HEK293 (cell line): ENCODE results near the gene ARPC1B.

Experiments
- CTCF ChIA-PET: fragments of 350-600 bp; formaldehyde crosslinking; extraction: SDS; loops from one replicate; lab custom pipeline; 2021; ENCODE audit warnings: antibody characterized with exemption; lab: Yijun Ruan, JAX
- POLR2A ChIA-PET: fragments of 300-600 bp; formaldehyde crosslinking; extraction: SDS; loops from one replicate; lab custom pipeline; 2020; ENCODE audit warnings: antibody characterized with exemption, inconsistent platforms; lab: Yijun Ruan, JAX
- H3K27ac ChIP-seq: fragments of 200-500 bp; sonication (Bioruptor generic); 2 replicates; pipeline ENCODE4 v1.5.1; 2014; ENCODE audit warnings: low read depth, low read length, control low read depth, inconsistent platforms; ENCODE audit errors: extremely low read depth
- H3K36me3 ChIP-seq, 2 experiments: fragments of 200-500 bp in 1 of 2; sonication (Bioruptor generic) in 1 of 2; 1 replicate in 1 of 2; 2 replicates in 1 of 2; pipeline ENCODE4 v1.5.1; 2014 to 2017; ENCODE audit warnings: inconsistent platforms in 2 of 2, low read length in 2 of 2; ENCODE audit not compliant: control insufficient read depth in 2 of 2, insufficient read depth in 1 of 2
- H3K4me1 ChIP-seq: fragments of 200-500 bp; sonication (Bioruptor generic); 2 replicates; pipeline ENCODE4 v1.5.1; 2014; ENCODE audit warnings: mild to moderate bottlenecking, low read length, inconsistent platforms; ENCODE audit not compliant: control insufficient read depth, insufficient read depth
- H3K4me3 ChIP-seq: 2 replicates; pipeline ENCODE4 v1.5.1; 2011; ENCODE audit warnings: low read depth, mild to moderate bottlenecking, control low read depth, low read length, moderate library complexity
- H3K9me3 ChIP-seq: fragments of 200-500 bp; sonication (Bioruptor generic); 2 replicates; pipeline ENCODE4 v1.5.1; 2014; ENCODE audit warnings: low read depth, low read length, inconsistent platforms; ENCODE audit not compliant: control insufficient read depth, insufficient read depth
- BCL11A ChIP-seq: fragments of 450-650 bp; formaldehyde crosslinking; IDR thresholded peaks from 2 replicates; pipeline ENCODE4 v1.5.1; 2016; ENCODE audit warnings: low read depth, missing biosample characterization, missing genetic modification characterization
- EGR2 ChIP-seq: fragments of 450-650 bp; formaldehyde crosslinking; IDR thresholded peaks from 2 replicates; pipeline ENCODE4 v1.5.1; 2016; ENCODE audit warnings: low read depth, missing biosample characterization, missing genetic modification characterization
- GFI1B ChIP-seq: fragments of 450-650 bp; formaldehyde crosslinking; IDR thresholded peaks from 2 replicates; pipeline ENCODE4 v1.5.1; 2016; ENCODE audit warnings: missing biosample characterization, missing genetic modification characterization
- HOXD13 ChIP-seq: sonication (generic); formaldehyde crosslinking; IDR thresholded peaks from 2 replicates; pipeline ENCODE4 v1.8.0; 2022; ENCODE audit warnings: missing genetic modification reagents, borderline replicate concordance
- MEIS1 ChIP-seq: sonication (generic); formaldehyde crosslinking; IDR thresholded peaks from 2 replicates; pipeline ENCODE4 v1.8.1; 2022; ENCODE audit warnings: missing genetic modification reagents, mild to moderate bottlenecking, borderline replicate concordance
- PRDM6 ChIP-seq: fragments of 450-650 bp; formaldehyde crosslinking; IDR thresholded peaks from 2 replicates; pipeline ENCODE4 v1.5.1; 2017; ENCODE audit warnings: missing biosample characterization, missing genetic modification characterization
- TCF7L2 ChIP-seq: IDR thresholded peaks from 2 replicates; pipeline ENCODE4 v1.6.1; 2011; ENCODE audit warnings: low read depth, mild to moderate bottlenecking, inconsistent platforms, low read length, moderate library complexity, borderline replicate concordance
- ZBTB1 ChIP-seq: fragments of 450-650 bp; formaldehyde crosslinking; IDR thresholded peaks from 2 replicates; pipeline ENCODE4 v1.5.1; 2016; ENCODE audit warnings: missing biosample characterization, missing genetic modification characterization
- ZBTB17 ChIP-seq: fragments of 450-650 bp; formaldehyde crosslinking; IDR thresholded peaks from 2 replicates; pipeline ENCODE4 v1.5.1; 2016; ENCODE audit warnings: missing biosample characterization, missing genetic modification characterization
- ZBTB7A ChIP-seq: fragments of 450-650 bp; formaldehyde crosslinking; IDR thresholded peaks from 2 replicates; pipeline ENCODE4 v1.5.1; 2016; ENCODE audit warnings: low read depth, missing biosample characterization, missing genetic modification characterization
- ZBTB8A ChIP-seq: fragments of 450-650 bp; formaldehyde crosslinking; IDR thresholded peaks from 2 replicates; pipeline ENCODE4 v1.5.1; 2016; ENCODE audit warnings: missing biosample characterization, missing genetic modification characterization
- ZFHX2 ChIP-seq: fragments of 450-650 bp; formaldehyde crosslinking; conservative IDR thresholded peaks from 2 replicates; pipeline ENCODE4 v1.5.1; 2016; ENCODE audit warnings: missing biosample characterization, missing genetic modification characterization
- ZNF132 ChIP-seq: fragments of 450-650 bp; formaldehyde crosslinking; IDR thresholded peaks from 2 replicates; pipeline ENCODE4 v1.5.1; 2017; ENCODE audit warnings: missing biosample characterization, missing genetic modification characterization, borderline replicate concordance
- ZNF140 ChIP-seq: fragments of 450-650 bp; formaldehyde crosslinking; IDR thresholded peaks from 2 replicates; pipeline ENCODE4 v1.5.1; 2016; ENCODE audit warnings: missing biosample characterization, missing genetic modification characterization
- ZNF202 ChIP-seq: fragments of 450-650 bp; formaldehyde crosslinking; IDR thresholded peaks from 2 replicates; pipeline ENCODE4 v1.5.1; 2016; ENCODE audit warnings: missing biosample characterization, missing genetic modification characterization, borderline replicate concordance
- ZNF211 ChIP-seq: fragments of 450-650 bp; formaldehyde crosslinking; IDR thresholded peaks from 2 replicates; pipeline ENCODE4 v1.5.1; 2016; ENCODE audit warnings: low read depth, missing biosample characterization, missing genetic modification characterization
- ZNF335 ChIP-seq: fragments of 450-650 bp; formaldehyde crosslinking; conservative IDR thresholded peaks from 2 replicates; pipeline ENCODE4 v1.5.1; 2016; ENCODE audit warnings: missing biosample characterization, missing genetic modification characterization
- ZNF362 ChIP-seq: fragments of 450-650 bp; formaldehyde crosslinking; IDR thresholded peaks from 2 replicates; pipeline ENCODE4 v1.5.1; 2016; ENCODE audit warnings: missing biosample characterization, missing genetic modification characterization
- ZNF530 ChIP-seq: fragments of 450-650 bp; formaldehyde crosslinking; IDR thresholded peaks from 2 replicates; pipeline ENCODE4 v1.5.1; 2016; ENCODE audit warnings: low read depth, missing biosample characterization, missing genetic modification characterization
- ZNF776 ChIP-seq: fragments of 450-650 bp; formaldehyde crosslinking; IDR thresholded peaks from 2 replicates; pipeline ENCODE4 v1.5.0; 2017; ENCODE audit warnings: missing biosample characterization, missing genetic modification characterization, borderline replicate concordance
- ZNF777 ChIP-seq: fragments of 450-650 bp; formaldehyde crosslinking; IDR thresholded peaks from 2 replicates; pipeline ENCODE4 v1.5.1; 2017; ENCODE audit warnings: missing biosample characterization, missing genetic modification characterization, borderline replicate concordance
- ZNF792 ChIP-seq: fragments of 450-650 bp; formaldehyde crosslinking; IDR thresholded peaks from 2 replicates; pipeline ENCODE4 v1.5.1; 2016; ENCODE audit warnings: missing biosample characterization, missing genetic modification characterization
- TF ChIP-seq, protein P1 (sequence below): fragments of 450-650 bp; formaldehyde crosslinking; IDR thresholded peaks from 2 replicates; pipeline ENCODE4 v1.5.1; 2016; ENCODE audit warnings: missing biosample characterization, missing genetic modification characterization
- TF ChIP-seq, protein P2 (sequence below): fragments of 450-650 bp; formaldehyde crosslinking; IDR thresholded peaks from 2 replicates; pipeline ENCODE4 v1.5.1; 2017; ENCODE audit warnings: missing biosample characterization, missing genetic modification characterization
- TF ChIP-seq, protein P3 (sequence below): fragments of 450-650 bp; formaldehyde crosslinking; IDR thresholded peaks from 2 replicates; pipeline ENCODE4 v1.5.1; 2016; ENCODE audit warnings: missing biosample characterization, missing genetic modification characterization, borderline replicate concordance

ARPC1B gene

DNA sequence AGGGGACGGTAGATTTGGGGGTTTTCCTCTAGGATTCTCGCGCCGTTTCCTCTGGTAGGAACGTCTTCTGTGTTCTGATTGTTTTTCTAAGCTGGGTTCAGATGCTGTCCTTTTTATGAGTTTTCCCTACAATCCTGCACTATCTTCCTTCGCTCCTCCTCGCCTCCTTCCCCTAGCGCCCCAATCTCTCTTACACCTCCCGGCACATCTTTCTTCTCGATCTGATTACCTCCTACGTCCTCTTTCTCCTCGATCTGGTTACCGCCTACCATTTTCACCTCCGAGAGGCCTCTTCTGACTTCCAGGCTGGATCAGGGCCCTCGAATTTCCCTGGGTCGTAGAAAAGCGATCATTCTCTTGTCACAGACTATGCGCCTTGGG lies 34.7 kb downstream of the ARPC1B start:
- H3K36me3 ChIP-seq, result peaks cover 37 to 52% of the 10 kb centered on the region in 2 experiments
- peaks cover 2% of the 10 kb centered on the region; the same call in 1 of the 2 replicates for H3K4me1 ChIP-seq
- POLR2A ChIA-PET, result interaction anchor here (0.6 to 3.3 kb wide), 16 partner anchors 8 to 660 kb away, joined by 3 to 36 read pairs (median 6); partner anchors contain the start of genes ARPC1A, ARPC1B, CPSF4 and PTCD1
- peak overlapping the region; percentile 96 for H3K27ac ChIP-seq
- CTCF ChIA-PET, result no interaction called here
- peak overlapping the region; percentile 92 for H3K4me3 ChIP-seq
- H3K9me3 ChIP-seq, result no peaks in the 10 kb centered on the region
- no peak for TF ChIP-seq PRDM6 (tag by site-specific recombination)
- TF ChIP-seq ZFHX2 (tag by site-specific recombination), result peak; percentile 54
- TF ChIP-seq ZBTB7A (tag by site-specific recombination), result 0 out of 2 replicates have a peak, but pooled peaks have one; percentile 44
- peak; percentile 47; the same call in 1 of the 2 replicates for TF ChIP-seq EGR2 (tag by site-specific recombination)
- TF ChIP-seq BCL11A (tag by site-specific recombination), result no peak
- no peak for TF ChIP-seq HOXD13 (CRISPR knock-in tag)
- TF ChIP-seq ZNF777 (tag by site-specific recombination), result no peak
- TF ChIP-seq, protein P1, sequence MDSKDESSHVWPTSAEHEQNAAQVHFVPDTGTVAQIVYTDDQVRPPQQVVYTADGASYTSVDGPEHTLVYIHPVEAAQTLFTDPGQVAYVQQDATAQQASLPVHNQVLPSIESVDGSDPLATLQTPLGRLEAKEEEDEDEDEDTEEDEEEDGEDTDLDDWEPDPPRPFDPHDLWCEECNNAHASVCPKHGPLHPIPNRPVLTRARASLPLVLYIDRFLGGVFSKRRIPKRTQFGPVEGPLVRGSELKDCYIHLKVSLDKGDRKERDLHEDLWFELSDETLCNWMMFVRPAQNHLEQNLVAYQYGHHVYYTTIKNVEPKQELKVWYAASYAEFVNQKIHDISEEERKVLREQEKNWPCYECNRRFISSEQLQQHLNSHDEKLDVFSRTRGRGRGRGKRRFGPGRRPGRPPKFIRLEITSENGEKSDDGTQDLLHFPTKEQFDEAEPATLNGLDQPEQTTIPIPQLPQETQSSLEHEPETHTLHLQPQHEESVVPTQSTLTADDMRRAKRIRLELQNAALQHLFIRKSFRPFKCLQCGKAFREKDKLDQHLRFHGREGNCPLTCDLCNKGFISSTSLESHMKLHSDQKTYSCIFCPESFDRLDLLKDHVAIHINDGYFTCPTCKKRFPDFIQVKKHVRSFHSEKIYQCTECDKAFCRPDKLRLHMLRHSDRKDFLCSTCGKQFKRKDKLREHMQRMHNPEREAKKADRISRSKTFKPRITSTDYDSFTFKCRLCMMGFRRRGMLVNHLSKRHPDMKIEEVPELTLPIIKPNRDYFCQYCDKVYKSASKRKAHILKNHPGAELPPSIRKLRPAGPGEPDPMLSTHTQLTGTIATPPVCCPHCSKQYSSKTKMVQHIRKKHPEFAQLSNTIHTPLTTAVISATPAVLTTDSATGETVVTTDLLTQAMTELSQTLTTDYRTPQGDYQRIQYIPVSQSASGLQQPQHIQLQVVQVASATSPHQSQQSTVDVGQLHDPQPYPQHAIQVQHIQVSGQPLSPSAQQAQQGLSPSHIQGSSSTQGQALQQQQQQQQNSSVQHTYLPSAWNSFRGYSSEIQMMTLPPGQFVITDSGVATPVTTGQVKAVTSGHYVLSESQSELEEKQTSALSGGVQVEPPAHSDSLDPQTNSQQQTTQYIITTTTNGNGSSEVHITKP (tag by site-specific recombination), result peak; percentile 4; the same call in 1 of the 2 replicates
- 0 out of 2 replicates have a peak, but pooled peaks have one; percentile 41 for TF ChIP-seq ZBTB17 (tag by site-specific recombination)
- TF ChIP-seq TCF7L2, result no peak
- no peak for TF ChIP-seq ZNF202 (tag by site-specific recombination)
- TF ChIP-seq MEIS1 (CRISPR knock-in tag), result no peak
- TF ChIP-seq ZNF335 (tag by site-specific recombination), result no peak
- TF ChIP-seq ZNF362 (tag by site-specific recombination), result no peak
- TF ChIP-seq ZNF211, result no peak
- no peak for TF ChIP-seq ZNF792 (tag by site-specific recombination)
- TF ChIP-seq, protein P2, sequence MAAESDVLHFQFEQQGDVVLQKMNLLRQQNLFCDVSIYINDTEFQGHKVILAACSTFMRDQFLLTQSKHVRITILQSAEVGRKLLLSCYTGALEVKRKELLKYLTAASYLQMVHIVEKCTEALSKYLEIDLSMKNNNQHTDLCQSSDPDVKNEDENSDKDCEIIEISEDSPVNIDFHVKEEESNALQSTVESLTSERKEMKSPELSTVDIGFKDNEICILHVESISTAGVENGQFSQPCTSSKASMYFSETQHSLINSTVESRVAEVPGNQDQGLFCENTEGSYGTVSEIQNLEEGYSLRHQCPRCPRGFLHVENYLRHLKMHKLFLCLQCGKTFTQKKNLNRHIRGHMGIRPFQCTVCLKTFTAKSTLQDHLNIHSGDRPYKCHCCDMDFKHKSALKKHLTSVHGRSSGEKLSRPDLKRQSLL (tag by site-specific recombination), result no peak
- no peak for TF ChIP-seq ZNF776 (tag by site-specific recombination)
- 0 out of 2 replicates have a peak, but pooled peaks have one; percentile 26 for TF ChIP-seq ZBTB1 (tag by site-specific recombination)
- no peak for TF ChIP-seq ZNF140
- 0 out of 2 replicates have a peak, but pooled peaks have one; percentile 12 for TF ChIP-seq GFI1B (tag by site-specific recombination)
- no peak for TF ChIP-seq ZNF530 (tag by site-specific recombination)
- no peak for TF ChIP-seq ZBTB8A (tag by site-specific recombination)
- TF ChIP-seq, protein P3, sequence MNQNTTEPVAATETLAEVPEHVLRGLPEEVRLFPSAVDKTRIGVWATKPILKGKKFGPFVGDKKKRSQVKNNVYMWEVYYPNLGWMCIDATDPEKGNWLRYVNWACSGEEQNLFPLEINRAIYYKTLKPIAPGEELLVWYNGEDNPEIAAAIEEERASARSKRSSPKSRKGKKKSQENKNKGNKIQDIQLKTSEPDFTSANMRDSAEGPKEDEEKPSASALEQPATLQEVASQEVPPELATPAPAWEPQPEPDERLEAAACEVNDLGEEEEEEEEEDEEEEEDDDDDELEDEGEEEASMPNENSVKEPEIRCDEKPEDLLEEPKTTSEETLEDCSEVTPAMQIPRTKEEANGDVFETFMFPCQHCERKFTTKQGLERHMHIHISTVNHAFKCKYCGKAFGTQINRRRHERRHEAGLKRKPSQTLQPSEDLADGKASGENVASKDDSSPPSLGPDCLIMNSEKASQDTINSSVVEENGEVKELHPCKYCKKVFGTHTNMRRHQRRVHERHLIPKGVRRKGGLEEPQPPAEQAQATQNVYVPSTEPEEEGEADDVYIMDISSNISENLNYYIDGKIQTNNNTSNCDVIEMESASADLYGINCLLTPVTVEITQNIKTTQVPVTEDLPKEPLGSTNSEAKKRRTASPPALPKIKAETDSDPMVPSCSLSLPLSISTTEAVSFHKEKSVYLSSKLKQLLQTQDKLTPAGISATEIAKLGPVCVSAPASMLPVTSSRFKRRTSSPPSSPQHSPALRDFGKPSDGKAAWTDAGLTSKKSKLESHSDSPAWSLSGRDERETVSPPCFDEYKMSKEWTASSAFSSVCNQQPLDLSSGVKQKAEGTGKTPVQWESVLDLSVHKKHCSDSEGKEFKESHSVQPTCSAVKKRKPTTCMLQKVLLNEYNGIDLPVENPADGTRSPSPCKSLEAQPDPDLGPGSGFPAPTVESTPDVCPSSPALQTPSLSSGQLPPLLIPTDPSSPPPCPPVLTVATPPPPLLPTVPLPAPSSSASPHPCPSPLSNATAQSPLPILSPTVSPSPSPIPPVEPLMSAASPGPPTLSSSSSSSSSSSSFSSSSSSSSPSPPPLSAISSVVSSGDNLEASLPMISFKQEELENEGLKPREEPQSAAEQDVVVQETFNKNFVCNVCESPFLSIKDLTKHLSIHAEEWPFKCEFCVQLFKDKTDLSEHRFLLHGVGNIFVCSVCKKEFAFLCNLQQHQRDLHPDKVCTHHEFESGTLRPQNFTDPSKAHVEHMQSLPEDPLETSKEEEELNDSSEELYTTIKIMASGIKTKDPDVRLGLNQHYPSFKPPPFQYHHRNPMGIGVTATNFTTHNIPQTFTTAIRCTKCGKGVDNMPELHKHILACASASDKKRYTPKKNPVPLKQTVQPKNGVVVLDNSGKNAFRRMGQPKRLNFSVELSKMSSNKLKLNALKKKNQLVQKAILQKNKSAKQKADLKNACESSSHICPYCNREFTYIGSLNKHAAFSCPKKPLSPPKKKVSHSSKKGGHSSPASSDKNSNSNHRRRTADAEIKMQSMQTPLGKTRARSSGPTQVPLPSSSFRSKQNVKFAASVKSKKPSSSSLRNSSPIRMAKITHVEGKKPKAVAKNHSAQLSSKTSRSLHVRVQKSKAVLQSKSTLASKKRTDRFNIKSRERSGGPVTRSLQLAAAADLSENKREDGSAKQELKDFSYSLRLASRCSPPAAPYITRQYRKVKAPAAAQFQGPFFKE, result no peak
- no peak for TF ChIP-seq ZNF132 (tag by site-specific recombination)
